GM23248 (cell line): ENCODE measurements around the gene GLB1L2. TPM values are rescaled to one million over a fixed set of nuclear protein-coding genes. Genes with fewer than 3 reads are reported as not detected.

Source experiments
- DNase-seq: peaks from one replicate; pipeline ENCODE4 v3.0.0-alpha.2; 2015
- H2AFZ ChIP-seq: fragments of 200-600 bp; sonication (generic); 2 replicates; pipeline ENCODE4 v1.6.1; 2016; ENCODE audit warnings: antibody characterized with exemption
- H3F3A ChIP-seq: fragments of 200-600 bp; sonication (generic); 2 replicates; pipeline ENCODE4 v1.6.1; 2016; ENCODE audit warnings: mild to moderate bottlenecking, antibody characterized with exemption, mixed run types; ENCODE audit not compliant: insufficient read depth
- H3K27ac ChIP-seq: fragments of 200-600 bp; sonication (generic); 2 replicates; pipeline ENCODE4 v1.5.1; 2016; ENCODE audit warnings: mild to moderate bottlenecking
- H3K27me3 ChIP-seq: fragments of 200-600 bp; sonication (generic); replicated peaks from 2 replicates; pipeline ENCODE4 v1.6.1; 2016; ENCODE audit warnings: mild to moderate bottlenecking; ENCODE audit not compliant: insufficient read depth
- H3K36me3 ChIP-seq: fragments of 200-600 bp; sonication (generic); 2 replicates; pipeline ENCODE4 v1.6.1; 2016; ENCODE audit warnings: low read depth, mild to moderate bottlenecking
- H3K4me1 ChIP-seq: fragments of 200-600 bp; sonication (generic); 2 replicates; pipeline ENCODE4 v1.6.1; 2016; ENCODE audit warnings: mild to moderate bottlenecking; ENCODE audit not compliant: insufficient read depth
- H3K4me2 ChIP-seq: fragments of 200-600 bp; sonication (generic); one replicate; pipeline ENCODE4 v1.6.1; 2016; ENCODE audit warnings: mild to moderate bottlenecking; ENCODE audit not compliant: unreplicated experiment
- H3K4me3 ChIP-seq: fragments of 200-600 bp; sonication (generic); 2 replicates; pipeline ENCODE4 v1.5.1; 2016; ENCODE audit warnings: mild to moderate bottlenecking
- H3K79me2 ChIP-seq: fragments of 200-600 bp; sonication (generic); 2 replicates; pipeline ENCODE4 v1.6.1; 2016; ENCODE audit warnings: mild to moderate bottlenecking; ENCODE audit not compliant: insufficient read depth
- H3K9ac ChIP-seq: fragments of 200-600 bp; sonication (generic); 2 replicates; pipeline ENCODE4 v1.6.1; 2016; ENCODE audit warnings: mild to moderate bottlenecking
- H3K9me2 ChIP-seq: fragments of 200-600 bp; sonication (generic); 2 replicates; pipeline ENCODE4 v1.6.1; 2016; ENCODE audit warnings: mixed run types, mild to moderate bottlenecking, moderate library complexity; ENCODE audit not compliant: insufficient read depth
- H3K9me3 ChIP-seq: fragments of 200-600 bp; sonication (generic); one replicate; pipeline ENCODE4 v1.6.1; 2017; ENCODE audit warnings: low read depth
- H4K20me1 ChIP-seq: fragments of 200-600 bp; sonication (generic); 2 replicates; pipeline ENCODE4 v1.6.0; 2016; ENCODE audit not compliant: insufficient read depth
- EZH2 ChIP-seq: fragments of 200-600 bp; sonication (generic); IDR thresholded peaks from 2 replicates; pipeline ENCODE4 v1.6.1; 2018; ENCODE audit warnings: antibody characterized with exemption, mild to moderate bottlenecking; ENCODE audit not compliant: insufficient read depth, poor library complexity, severe bottlenecking
- EZH2phosphoT487 ChIP-seq: fragments of 200-600 bp; sonication (generic); IDR thresholded peaks from 2 replicates; pipeline ENCODE4 v1.6.1; 2018; ENCODE audit warnings: antibody characterized with exemption, moderate library complexity, mild to moderate bottlenecking, low read depth; ENCODE audit not compliant: insufficient read depth
- WGBS, 2 experiments: methylation state at CpG; one replicate each; pipeline ENCODE4 v1.1.6; 2015 to 2017; ENCODE audit warnings: low lambda C conversion rate in 2 of 2, low coverage in 1 of 2; ENCODE audit errors: missing lambda C conversion rate in 2 of 2; 5-methylcytosine and 5-hydroxymethylcytosine counted together
- in situ Hi-C: fragments of 300-500 bp; cut with MboI; formaldehyde crosslinking; loops from 2 replicates; pipeline ENCODE4 v1.15.0; 2020
- polyA plus RNA-seq: library from polyadenylated mRNA; unstranded; fragments of >200 nt; fragmentation: Nextera tagmentation; extraction: Ambion mirVana; gene quantifications from 2 replicates; pipeline ENCODE4 v1.2.1, GENCODE V29; 2016
- total RNA-seq: library from RNA; depleted of rRNA; stranded (reverse); fragments of >200 nt; shearing (Covaris generic); gene quantifications from 2 replicates; pipeline ENCODE4 v1.2.3, GENCODE V29; 2014

Gene GLB1L2
- total and polyA plus RNA-seq, 2 experiments from 2014 or later: 0.11 TPM; not detected in 1

GRCh38 chr11:134397304-134398078 is 65.7 kb downstream of the GLB1L2 start:
- Histone ChIP-seq H3K79me2 (no peaks in the 10 kb centered on the region), H2AFZ (no peak overlapping the region), H3K36me3 (no peaks in the 10 kb centered on the region), H3K27me3 (no peaks in the 10 kb centered on the region), H3K4me2 (no peak overlapping the region), H3K27ac (no peak overlapping the region), H3K4me3 (no peak overlapping the region), H3K4me1 (no peaks in the 10 kb centered on the region), H3K9ac (no peak overlapping the region), H3K9me2 (no peaks in the 10 kb centered on the region), H4K20me1 (no peaks in the 10 kb centered on the region), H3F3A (no peaks in the 10 kb centered on the region), H3K9me3 (no peaks in the 10 kb centered on the region)
- TF ChIP-seq EZH2phosphoT487 (no peak), EZH2 (no peak)
- 49 to 50% methylated on average over 14 to 18 of the region's 18 CpGs for WGBS, 2 experiments
- DNase-seq: no peak
- in situ Hi-C loops: no loop called here

GRCh38 chr11:134398079-134398444 is 66.3 kb downstream of the GLB1L2 start:
- Histone ChIP-seq H3K4me1 (no peaks in the 10 kb centered on the region), H3K27me3 (no peaks in the 10 kb centered on the region), H3K9me3 (no peaks in the 10 kb centered on the region), H3K4me2 (no peak overlapping the region), H3K4me3 (no peak overlapping the region), H3K36me3 (no peaks in the 10 kb centered on the region), H3F3A (no peaks in the 10 kb centered on the region), H3K27ac (no peak overlapping the region), H2AFZ (no peak overlapping the region), H3K9me2 (no peaks in the 10 kb centered on the region), H3K9ac (no peak overlapping the region), H4K20me1 (no peaks in the 10 kb centered on the region), H3K79me2 (no peaks in the 10 kb centered on the region)
- 33 to 36% methylated on average over 9 to 11 of the region's 11 CpGs for WGBS, 2 experiments
- DNase-seq: no peak
- no peak for TF ChIP-seq EZH2
- TF ChIP-seq EZH2phosphoT487: no peak
- in situ Hi-C loops: no loop called here

- Histone ChIP-seq H2AFZ (no peak overlapping the region), H3K27ac (no peak overlapping the region), H3K4me1 (no peaks in the 10 kb centered on the region), H3K4me3 (no peak overlapping the region), H3K4me2 (no peak overlapping the region), H3F3A (no peaks in the 10 kb centered on the region), H4K20me1 (no peaks in the 10 kb centered on the region), H3K9me2 (no peaks in the 10 kb centered on the region), H3K27me3 (no peaks in the 10 kb centered on the region), H3K9ac (no peak overlapping the region), H3K79me2 (no peaks in the 10 kb centered on the region), H3K9me3 (no peaks in the 10 kb centered on the region), H3K36me3 (no peaks in the 10 kb centered on the region)
- DNase-seq: no peak
- in situ Hi-C loops: no loop called here
- 27 to 35% methylated on average over 13 of the region's 13 CpGs for WGBS, 2 experiments
- no peak for TF ChIP-seq EZH2
- TF ChIP-seq EZH2phosphoT487: no peak
These were observed 67.0 kb downstream of the GLB1L2 start for GRCh38 chr11:134398644-134399292.

GRCh38 chr11:134399293-134399654 is 67.5 kb downstream of the GLB1L2 start:
- Histone ChIP-seq H2AFZ (no peak overlapping the region), H3K79me2 (no peaks in the 10 kb centered on the region), H3K4me3 (no peak overlapping the region), H3K27me3 (no peaks in the 10 kb centered on the region), H3K36me3 (no peaks in the 10 kb centered on the region), H3F3A (no peaks in the 10 kb centered on the region), H3K9me3 (no peaks in the 10 kb centered on the region), H4K20me1 (no peaks in the 10 kb centered on the region), H3K27ac (no peak overlapping the region), H3K9ac (no peak overlapping the region), H3K4me1 (no peaks in the 10 kb centered on the region), H3K4me2 (no peak overlapping the region), H3K9me2 (no peaks in the 10 kb centered on the region)
- in situ Hi-C loops: no loop called here
- WGBS, 2 experiments: 18 to 39% methylated on average over 5 to 8 of the region's 8 CpGs
- no peak for DNase-seq
- no peak for TF ChIP-seq EZH2phosphoT487
- no peak for TF ChIP-seq EZH2
